Ishikawa (cell line): ENCODE measurements around the gene CACYBP.

Experiments used
- CEBPB ChIP-seq: IDR thresholded peaks from 2 replicates; pipeline ENCODE4 v1.6.1; 2012
- CREB1 ChIP-seq: IDR thresholded peaks from 2 replicates; pipeline ENCODE4 v1.6.1; 2012; ENCODE audit warnings: low read depth
- EP300 ChIP-seq: IDR thresholded peaks from 2 replicates; pipeline ENCODE4 v1.6.1; 2012; ENCODE audit warnings: borderline replicate concordance
- NFIC ChIP-seq: IDR thresholded peaks from 2 replicates; pipeline ENCODE4 v1.6.1; 2012
- RAD21 ChIP-seq: IDR thresholded peaks from 2 replicates; pipeline ENCODE4 v1.6.1; 2012; ENCODE audit warnings: low read depth
- TF ChIP-seq, protein P1 (sequence below): IDR thresholded peaks from 2 replicates; pipeline ENCODE4 v1.6.1; 2012

DNA sequence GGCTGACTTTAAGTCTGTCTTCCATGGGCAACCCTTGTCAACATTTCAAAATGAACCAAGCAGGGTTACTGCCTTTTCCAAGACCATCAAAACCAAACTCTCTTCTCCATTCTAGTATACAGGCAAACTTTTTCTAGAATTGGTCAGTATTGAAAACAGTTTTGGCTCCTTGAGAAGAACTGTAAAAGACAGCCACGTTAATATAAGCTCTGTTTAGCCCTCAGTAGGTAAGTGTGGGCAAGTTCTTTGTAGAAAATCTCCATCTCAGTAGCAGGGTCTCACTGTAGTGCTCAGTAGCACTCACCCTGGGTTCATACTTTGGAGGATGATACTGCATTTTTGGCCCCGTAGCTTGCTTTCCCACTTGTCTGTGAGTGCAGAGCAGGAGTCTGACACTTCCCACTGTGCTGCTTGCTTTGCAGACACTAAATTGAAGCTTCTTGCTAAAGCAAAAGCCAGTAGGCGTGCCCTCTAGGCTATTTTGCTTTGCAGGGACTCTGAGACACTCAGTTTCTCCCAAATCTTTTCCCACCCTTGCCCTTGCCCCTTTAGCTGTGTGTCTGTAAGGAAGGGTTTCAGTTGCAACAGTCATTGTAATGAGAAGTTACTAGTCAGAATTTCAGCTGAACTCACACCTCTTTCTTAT, 34.3 kb upstream of the CACYBP start:
- TF ChIP-seq EP300: no peak
- no peak for TF ChIP-seq CREB1
- TF ChIP-seq, protein P1, sequence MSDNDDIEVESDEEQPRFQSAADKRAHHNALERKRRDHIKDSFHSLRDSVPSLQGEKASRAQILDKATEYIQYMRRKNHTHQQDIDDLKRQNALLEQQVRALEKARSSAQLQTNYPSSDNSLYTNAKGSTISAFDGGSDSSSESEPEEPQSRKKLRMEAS: no peak
- TF ChIP-seq NFIC: no peak
- TF ChIP-seq RAD21: no peak
- no peak for TF ChIP-seq CEBPB
